Urothelium cell line (cell line): ENCODE data around the gene PRUNE2.
"Not testable (repeated sequence)": the region's sequence is repeated elsewhere in the genome, so short reads cannot be mapped to it uniquely, and the experiment has no call there.

Experiments
- DNase-seq: peaks from one replicate; pipeline ENCODE4 v3.0.0; 2011; ENCODE audit warnings: low spot score, mixed read lengths
- FAIRE-seq: peaks from 2 replicates; lab custom pipeline; 2011; peaks lifted over from hg19 to GRCh38; lab: Jason Lieb, UNC

The PRUNE2 gene

GRCh38 chr9:76905791-76906646, at the start of gene PRUNE2:
Gene PRUNE2, minus strand, starts transcription at chr9:76906114. Its CDS starts 151 bp downstream, at chr9:76905963.
- DNase-seq (peak; percentile 92), FAIRE-seq (peak; percentile 91)

GRCh38 chr9:76955406-76955805, 49.5 kb upstream of the PRUNE2 start:
- FAIRE-seq, DNase-seq: not testable (repeated sequence)

- DNase-seq: no peak
- FAIRE-seq: no peak
Observed at GRCh38 chr9:76949865-76950264, 44.0 kb upstream of the PRUNE2 start.

- FAIRE-seq (no peak), DNase-seq (no peak)
Observed at GRCh38 chr9:76944011-76944410, 38.1 kb upstream of the PRUNE2 start.

- DNase-seq (no peak), FAIRE-seq (no peak)
Observed at GRCh38 chr9:76943054-76943453, 37.1 kb upstream of the PRUNE2 start.

- FAIRE-seq (no peak), DNase-seq (no peak)
Observed at GRCh38 chr9:76932757-76933156, 26.8 kb upstream of the PRUNE2 start.

GRCh38 chr9:76932265-76932664, 26.4 kb upstream of the PRUNE2 start:
- FAIRE-seq (no peak), DNase-seq (no peak)

- DNase-seq (no peak), FAIRE-seq (no peak)
Observed at GRCh38 chr9:76927540-76928240, 21.8 kb upstream of the PRUNE2 start.

- FAIRE-seq (no peak), DNase-seq (peak; percentile 17)
Observed at GRCh38 chr9:76926846-76927245, 20.9 kb upstream of the PRUNE2 start.

- FAIRE-seq (peak; percentile 74), DNase-seq (peak; percentile 37)
Observed at GRCh38 chr9:76926324-76926741, 20.4 kb upstream of the PRUNE2 start.

GRCh38 chr9:76921165-76921564, 15.3 kb upstream of the PRUNE2 start:
- DNase-seq: no peak
- no peak for FAIRE-seq

- DNase-seq: no peak
- no peak for FAIRE-seq
Observed at GRCh38 chr9:76917299-76917698, 11.4 kb upstream of the PRUNE2 start.

GRCh38 chr9:76916231-76916630, 10.3 kb upstream of the PRUNE2 start:
- DNase-seq (no peak), FAIRE-seq (no peak)

- FAIRE-seq (no peak), DNase-seq (no peak)
Observed at GRCh38 chr9:76913467-76913866, 7.6 kb upstream of the PRUNE2 start.

GRCh38 chr9:76912636-76913275, 6.8 kb upstream of the PRUNE2 start:
- DNase-seq (peak; percentile 61), FAIRE-seq (no peak)

GRCh38 chr9:76911971-76912370, 6.1 kb upstream of the PRUNE2 start:
- DNase-seq: peak; percentile 24
- FAIRE-seq: no peak

- DNase-seq: no peak
- no peak for FAIRE-seq
Observed at GRCh38 chr9:76910861-76911260, 4.9 kb upstream of the PRUNE2 start.

GRCh38 chr9:76906647-76906975, 697 bp upstream of the PRUNE2 start:
- no peak for FAIRE-seq
- no peak for DNase-seq

GRCh38 chr9:76904661-76905457, 1.1 kb downstream of the PRUNE2 start:
- DNase-seq: no peak

GRCh38 chr9:76902395-76902794, 3.5 kb downstream of the PRUNE2 start:
- no peak for FAIRE-seq
- no peak for DNase-seq

More at GRCh38 chr9:76904661-76905457, 1.1 kb downstream of the PRUNE2 start:
- FAIRE-seq: no peak

- FAIRE-seq (no peak), DNase-seq (no peak)
Observed at GRCh38 chr9:76901801-76902200, 4.1 kb downstream of the PRUNE2 start.
